HepG2 (cell line): Measurements from ENCODE around the gene RPS10. TPM values are rescaled to one million over a fixed set of nuclear protein-coding genes. Genes with fewer than 3 reads are reported as not detected.
A peak's percentile ranks its signal among the peaks of the same experiment; 100 is the strongest.

Experiments
- HNF4G ChIP-seq, 2 experiments: sonication (generic) in 1 of 2; formaldehyde crosslinking in 1 of 2; IDR thresholded peaks; 2 replicates each; pipeline versions ENCODE4 v1.4.0 to v1.6.1; 2011 to 2020; ENCODE audit warnings: borderline replicate concordance in 2 of 2, low read depth in 2 of 2, mild to moderate bottlenecking in 2 of 2, low read length in 1 of 2, missing genetic modification reagents in 1 of 2, moderate library complexity in 1 of 2
- HOXA3 ChIP-seq: sonication (generic); formaldehyde crosslinking; IDR thresholded peaks from 2 replicates; pipeline ENCODE4 v1.5.0; 2020; ENCODE audit warnings: missing genetic modification reagents
- MATR3 ChIP-seq: sonication (generic); formaldehyde crosslinking; IDR thresholded peaks from 2 replicates; pipeline ENCODE4 v1.4.0; 2020; ENCODE audit warnings: missing genetic modification reagents
- MIXL1 ChIP-seq: IDR thresholded peaks from 2 replicates; pipeline ENCODE4 v1.6.1; 2016
- NBN ChIP-seq: fragments of 450-650 bp; conservative IDR thresholded peaks from 2 replicates; pipeline ENCODE4 v1.6.1; 2017
- NKX3-1 ChIP-seq: sonication (generic); formaldehyde crosslinking; IDR thresholded peaks from 2 replicates; pipeline ENCODE4 v1.5.0; 2020; ENCODE audit warnings: missing genetic modification reagents
- POLR2A ChIP-seq, 2 experiments: IDR thresholded peaks; 2 replicates each; pipeline ENCODE4 v1.6.1; 2011; ENCODE audit warnings: low read depth in 2 of 2, low read length in 2 of 2, mild to moderate bottlenecking in 1 of 2, moderate library complexity in 1 of 2; ENCODE audit not compliant: insufficient read depth in 1 of 2
- PPARG ChIP-seq: conservative IDR thresholded peaks from 2 replicates; pipeline ENCODE4 v1.6.1; 2016; ENCODE audit warnings: missing biosample characterization, missing genetic modification reagents
- PREB ChIP-seq: sonication (generic); formaldehyde crosslinking; IDR thresholded peaks from 2 replicates; pipeline ENCODE4 v1.4.0; 2020; ENCODE audit warnings: missing genetic modification reagents
- PRPF4 ChIP-seq: fragments of 200-400 bp; formaldehyde crosslinking; IDR thresholded peaks from 2 replicates; pipeline ENCODE4 v1.6.1; 2016; ENCODE audit warnings: low read length, low read depth; ENCODE audit not compliant: poor library complexity, severe bottlenecking
- RAD21 ChIP-seq: fragments of 450-650 bp; formaldehyde crosslinking; IDR thresholded peaks from 2 replicates; pipeline ENCODE4 v1.5.0; 2020; ENCODE audit warnings: mild to moderate bottlenecking
- SAP130 ChIP-seq: IDR thresholded peaks from 2 replicates; pipeline ENCODE4 v1.6.1; 2016; ENCODE audit warnings: low read depth
- SP1 ChIP-seq, 2 experiments: fragments of 450-650 bp in 1 of 2; sonication (generic) in 1 of 2; formaldehyde crosslinking in 1 of 2; IDR thresholded peaks; 2 replicates each; pipeline versions ENCODE4 v1.4.0 to v1.6.1; 2016 to 2020; ENCODE audit warnings: missing genetic modification reagents in 1 of 2
- ZBTB10 ChIP-seq: sonication (generic); formaldehyde crosslinking; IDR thresholded peaks from 2 replicates; pipeline ENCODE4 v1.4.0; 2020; ENCODE audit warnings: missing genetic modification reagents, borderline replicate concordance
- ZNF205 ChIP-seq: IDR thresholded peaks from 2 replicates; pipeline ENCODE4 v1.6.1; 2018; ENCODE audit warnings: missing biosample characterization, missing genetic modification reagents
- ZNF24 ChIP-seq: fragments of 450-650 bp; IDR thresholded peaks from 2 replicates; pipeline ENCODE4 v1.6.1; 2017; ENCODE audit warnings: antibody characterized with exemption, mild to moderate bottlenecking
- ZNF263 ChIP-seq: sonication (generic); formaldehyde crosslinking; IDR thresholded peaks from 2 replicates; pipeline ENCODE4 v1.4.0; 2020; ENCODE audit warnings: missing genetic modification reagents
- ZNF609 ChIP-seq: sonication (generic); formaldehyde crosslinking; IDR thresholded peaks from 2 replicates; pipeline ENCODE4 v1.4.0; 2020; ENCODE audit warnings: mild to moderate bottlenecking, missing genetic modification reagents, borderline replicate concordance
- ZSCAN30 ChIP-seq: sonication (generic); formaldehyde crosslinking; IDR thresholded peaks from 2 replicates; pipeline ENCODE4 v1.5.0; 2020; ENCODE audit warnings: mild to moderate bottlenecking, missing genetic modification reagents
- polyA plus RNA-seq, 8 experiments: library from polyadenylated mRNA; depleted of rRNA in 3 of 8; stranded (reverse) in 7 of 8; unstranded in 1 of 8; fragments of >200 nt; fragmentation: Illumina TruSeq in 4 of 8; extraction: Trizol in 4 of 8; gene quantifications; 2 replicates each; pipeline versions ENCODE4 v1.2.1 to v1.2.3, GENCODE V29; 2011 to 2016; ENCODE audit warnings: low read depth in 4 of 8, missing spikeins in 1 of 8, mixed read lengths in 1 of 8; ENCODE audit not compliant: insufficient read depth in 1 of 8
- total RNA-seq, 5 experiments: library from RNA; depleted of rRNA; stranded (reverse); fragments of >200 nt; fragmentation: Illumina TruSeq; extraction: Trizol; gene quantifications; 2 replicates each; pipeline ENCODE4 v1.2.3, GENCODE V29; 2016; ENCODE audit warnings: low read depth in 1 of 5

Gene RPS10
- total and polyA plus RNA-seq, 2 of the 13 experiments (the other 11 are each of a cell fraction or from before 2014, with no cell fraction given), result 2,909 to 4,648 TPM

- TF ChIP-seq ZNF609 (CRISPR knock-in tag) (no peak), SP1 (IDR thresholded peaks at IDR 0.05) (no peak), SP1 (CRISPR knock-in tag; IDR thresholded peaks at IDR 0.05) (0 out of 2 replicates have a peak, but pooled peaks have one; percentile 39), ZSCAN30 (CRISPR knock-in tag) (no peak), NBN (no peak), ZBTB10 (CRISPR knock-in tag) (no peak), NKX3-1 (0 out of 2 replicates have a peak, but pooled peaks have one; percentile 42), MIXL1 (CRISPR knock-in tag) (no peak), PPARG (CRISPR knock-in tag) (no peak), ZNF205 (0 out of 2 replicates have a peak, but pooled peaks have one; percentile 30), MATR3 (no peak), ZNF263 (CRISPR knock-in tag) (no peak), RAD21 (CRISPR knock-in tag) (no peak), HOXA3 (CRISPR knock-in tag) (peak; percentile 39; the same call in 1 of the 2 replicates), HNF4G (IDR thresholded peaks at IDR 0.05; ENCODE audit: borderline replicate concordance, low read depth, low read length) (0 out of 2 replicates have a peak, but pooled peaks have one; percentile 7), HNF4G (CRISPR knock-in tag; IDR thresholded peaks at IDR 0.05; ENCODE audit: borderline replicate concordance, low read depth) (no peak), SAP130 (CRISPR knock-in tag) (peak; percentile 38; the same call in 1 of the 2 replicates), PREB (CRISPR knock-in tag) (no peak), POLR2A (IDR thresholded peaks at IDR 0.05; ENCODE audit: insufficient read depth in 1 of 2, low read depth in 2 of 2, low read length in 2 of 2) (peak; percentile 90 to 93), ZNF24 (no peak), PRPF4 (no peak)
These were observed 32.2 kb upstream of the RPS10 start (continued) for GRCh38 chr6:34457742-34458735.
